NCI-H446 treated with DMSO at 0.1 percent for 48 hours (cell line): ENCODE measurements around the gene TIPARP.
"Not testable (repeated sequence)": the region's sequence is repeated elsewhere in the genome, so short reads cannot be mapped to it uniquely, and the experiment has no call there.

Experiments used
- DNase-seq: peaks from one replicate; lab custom pipeline; 2025; lab: John Stamatoyannopoulos, UW

TIPARP gene

DNA sequence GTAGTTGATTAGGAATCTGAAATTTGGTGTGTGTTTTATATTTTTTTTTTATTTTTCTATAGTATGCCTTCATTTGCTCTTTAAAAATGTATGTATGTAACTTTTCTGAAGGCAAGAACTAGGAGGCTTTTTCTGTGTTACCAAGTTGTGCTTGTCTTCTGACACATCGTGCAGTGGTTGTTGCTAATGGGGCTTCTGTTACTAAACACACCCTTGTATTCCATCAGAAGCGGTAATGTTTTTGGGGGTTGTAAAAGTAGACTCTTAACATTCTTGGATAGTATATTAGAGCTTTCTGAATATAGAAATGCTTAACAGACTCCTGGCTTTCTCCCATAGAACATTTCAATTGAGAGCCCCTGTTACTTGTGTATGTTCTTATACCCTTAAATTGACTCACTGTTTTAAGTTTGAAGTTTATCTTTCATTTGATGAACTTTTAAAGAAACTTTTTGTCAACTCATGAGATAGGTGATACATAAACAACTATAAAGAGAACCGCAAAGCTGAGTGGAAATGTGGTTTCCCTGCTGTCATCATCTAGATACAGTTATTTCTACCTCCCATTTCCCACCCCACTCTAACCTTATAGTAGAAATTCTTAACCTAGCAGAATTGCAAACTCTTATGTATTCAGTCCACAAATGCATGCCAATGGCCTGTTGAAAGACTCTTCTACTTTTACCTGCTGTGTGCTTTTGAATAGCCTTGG lies 2.5 kb downstream of the TIPARP start:
- DNase-seq, result no peak

DNA sequence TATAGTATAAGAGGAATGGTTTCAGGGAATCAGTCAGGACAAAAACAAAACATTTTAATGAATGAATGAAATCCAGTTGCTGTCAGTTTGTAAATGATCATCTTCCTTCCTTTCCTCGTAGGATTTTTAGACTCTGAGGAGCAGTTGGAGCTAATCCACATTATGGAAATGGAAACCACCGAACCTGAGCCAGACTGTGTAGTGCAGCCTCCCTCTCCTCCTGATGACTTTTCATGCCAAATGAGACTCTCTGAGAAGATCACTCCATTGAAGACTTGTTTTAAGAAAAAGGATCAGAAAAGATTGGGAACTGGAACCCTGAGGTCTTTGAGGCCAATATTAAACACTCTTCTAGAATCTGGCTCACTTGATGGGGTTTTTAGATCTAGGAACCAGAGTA lies 3.1 kb downstream of the TIPARP start:
- no peak for DNase-seq

DNA sequence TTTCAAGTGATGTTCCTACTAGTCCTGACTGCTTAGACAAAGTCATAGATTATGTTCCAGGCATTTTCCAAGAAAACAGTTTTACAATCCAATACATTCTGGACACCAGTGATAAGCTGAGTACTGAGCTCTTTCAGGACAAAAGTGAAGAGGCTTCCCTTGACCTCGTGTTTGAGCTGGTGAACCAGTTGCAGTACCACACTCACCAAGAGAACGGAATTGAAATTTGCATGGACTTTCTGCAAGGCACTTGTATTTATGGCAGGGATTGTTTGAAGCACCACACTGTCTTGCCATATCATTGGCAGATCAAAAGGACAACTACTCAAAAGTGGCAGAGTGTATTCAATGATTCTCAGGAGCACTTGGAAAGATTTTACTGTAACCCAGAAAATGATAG lies 3.8 kb downstream of the TIPARP start:
- DNase-seq, result no peak

DNA sequence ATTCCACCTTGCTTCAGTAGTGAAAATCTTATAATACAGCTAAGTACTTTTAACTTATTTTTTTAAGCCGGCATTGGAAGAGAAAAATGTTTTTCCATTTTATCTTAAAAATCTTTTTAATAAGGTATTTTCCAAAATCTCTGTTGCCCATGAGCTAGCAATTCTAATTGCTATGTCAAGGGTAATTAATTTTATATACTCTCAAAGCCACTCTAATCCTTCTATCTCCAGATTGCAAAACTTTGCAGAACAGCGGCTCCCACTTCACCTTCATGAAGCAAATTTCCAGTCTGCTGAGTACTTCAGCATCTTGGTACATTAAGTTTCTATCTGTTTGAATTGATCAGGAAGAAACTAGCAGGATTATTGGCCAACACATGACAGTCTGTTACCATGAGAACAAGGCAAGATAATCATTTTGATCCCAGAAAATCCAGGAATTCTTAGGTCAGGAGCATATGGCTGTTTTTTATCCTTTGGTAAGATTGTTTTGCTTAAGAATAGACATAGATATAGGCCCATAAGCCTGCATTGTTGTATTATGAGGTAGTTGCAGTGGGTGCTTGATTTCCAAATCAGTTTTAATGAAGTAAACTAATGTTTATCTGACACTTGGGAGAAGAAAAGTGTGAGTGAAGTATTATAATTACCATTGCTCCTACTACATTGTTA lies 6.0 kb downstream of the TIPARP start:
- no peak for DNase-seq

DNA sequence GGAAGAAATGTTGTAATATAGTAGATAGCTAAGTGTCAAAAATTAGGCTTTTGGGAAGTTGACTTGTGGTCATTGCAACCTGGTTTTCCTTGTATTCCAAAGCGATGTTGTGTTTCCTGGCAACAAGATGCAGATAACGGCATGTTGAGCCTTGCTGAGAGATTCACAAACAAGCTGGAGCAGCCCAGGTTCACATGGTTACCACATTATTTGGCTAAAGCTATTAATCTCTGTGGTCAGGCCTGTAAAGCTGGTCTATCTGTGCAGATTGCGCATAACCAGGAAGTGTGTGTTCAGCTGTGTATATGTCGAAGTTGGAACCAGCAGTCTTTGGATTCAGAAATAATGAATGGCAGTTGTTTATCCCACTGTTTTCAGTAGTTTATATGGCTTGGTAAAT lies 6.6 kb downstream of the TIPARP start:
- no peak for DNase-seq

DNA sequence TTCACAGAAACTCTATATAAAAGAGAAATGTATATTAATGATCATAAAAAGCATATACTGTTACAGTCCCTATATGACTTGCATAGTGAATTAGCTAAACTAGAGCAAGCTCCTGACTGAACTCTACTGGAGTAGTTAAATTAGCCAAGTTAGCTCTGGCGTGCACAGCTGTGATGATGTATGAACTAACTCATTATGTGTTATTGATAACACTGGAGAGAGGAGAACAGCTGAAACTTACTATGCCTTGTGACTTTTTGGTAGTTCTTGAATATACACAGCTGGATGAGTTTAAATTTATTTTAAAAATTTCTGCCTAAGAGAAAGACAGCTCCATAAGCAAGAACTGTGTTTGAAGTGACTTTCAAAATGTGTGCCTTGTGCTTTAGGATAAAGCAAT lies 8.1 kb downstream of the TIPARP start:
- DNase-seq, result no peak

DNA sequence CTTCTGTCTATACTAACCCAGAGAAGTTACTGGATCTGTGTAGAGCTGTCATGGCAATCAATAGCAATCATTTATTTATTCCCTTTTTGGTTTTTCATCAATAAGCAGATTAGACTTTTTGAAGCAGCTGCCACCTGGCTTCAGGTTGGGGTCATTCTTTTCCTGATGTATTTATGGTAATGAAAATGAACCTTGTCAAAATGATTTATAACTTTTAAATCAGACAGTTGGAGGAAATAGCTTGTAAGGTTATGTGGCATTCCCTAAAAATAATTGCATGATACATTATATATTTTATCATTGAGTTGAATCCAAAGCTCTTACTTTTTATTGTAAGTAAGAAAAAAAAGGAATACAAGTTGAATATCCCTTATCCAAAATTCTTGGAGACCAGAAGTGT lies 8.6 kb downstream of the TIPARP start:
- DNase-seq, result no peak

DNA sequence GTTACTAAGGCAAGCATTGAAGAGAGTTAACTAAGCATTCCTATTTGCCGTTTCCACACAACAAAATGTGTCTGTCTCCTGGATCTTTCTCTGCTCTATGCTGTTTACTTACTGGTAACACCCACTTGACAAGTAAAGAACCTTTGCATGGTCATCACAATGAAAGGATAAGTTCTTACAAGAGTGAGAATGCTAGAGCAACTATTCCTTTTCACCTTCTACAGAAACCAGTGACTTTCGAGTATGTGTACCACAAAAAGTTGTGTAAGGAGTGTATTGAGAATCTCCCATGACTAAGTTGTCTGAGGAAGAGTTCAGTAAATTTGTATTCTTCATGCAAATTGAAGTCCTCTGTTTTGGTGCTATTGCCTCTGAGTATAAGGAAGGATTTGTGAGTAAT lies 10.8 kb downstream of the TIPARP start:
- no peak for DNase-seq

DNA sequence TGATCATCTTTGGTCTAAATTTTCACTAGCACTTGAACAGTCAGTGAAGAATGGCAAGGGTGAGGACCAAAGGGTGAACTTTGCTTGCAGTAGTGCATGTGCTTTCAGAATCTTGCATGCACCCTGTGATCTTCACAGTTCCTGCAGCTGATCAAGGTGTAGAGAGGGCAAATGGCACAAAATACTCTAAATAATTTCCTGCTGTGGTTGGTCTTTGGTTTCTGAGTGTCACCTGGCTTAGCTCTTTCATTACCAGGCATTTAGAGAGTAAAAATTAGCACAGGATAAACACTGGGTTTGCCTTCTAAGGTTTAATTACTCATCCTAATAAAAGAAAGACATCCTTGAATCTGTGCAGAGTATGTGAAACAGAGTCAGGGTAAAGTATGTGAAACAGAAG lies 11.4 kb downstream of the TIPARP start:
- DNase-seq, result no peak

DNA sequence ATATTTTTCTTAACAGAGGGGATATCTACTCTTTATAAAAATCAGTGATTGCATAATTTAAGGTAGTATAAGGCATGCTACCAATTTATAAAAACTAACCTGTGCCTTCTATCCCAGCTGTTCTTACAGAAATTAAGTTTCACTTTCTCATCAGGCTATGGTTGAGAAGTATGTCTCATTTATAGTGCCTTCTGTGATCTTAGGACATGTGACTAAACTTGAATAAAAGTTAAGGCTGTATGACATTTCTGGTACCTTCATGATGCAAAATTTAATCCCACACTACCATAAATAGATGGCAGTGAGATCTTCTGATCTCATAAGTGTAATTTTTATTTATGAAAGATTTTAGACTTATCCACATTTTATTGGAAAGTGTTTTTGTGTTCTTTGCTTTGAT lies 12.6 kb downstream of the TIPARP start:
- no peak for DNase-seq

DNA sequence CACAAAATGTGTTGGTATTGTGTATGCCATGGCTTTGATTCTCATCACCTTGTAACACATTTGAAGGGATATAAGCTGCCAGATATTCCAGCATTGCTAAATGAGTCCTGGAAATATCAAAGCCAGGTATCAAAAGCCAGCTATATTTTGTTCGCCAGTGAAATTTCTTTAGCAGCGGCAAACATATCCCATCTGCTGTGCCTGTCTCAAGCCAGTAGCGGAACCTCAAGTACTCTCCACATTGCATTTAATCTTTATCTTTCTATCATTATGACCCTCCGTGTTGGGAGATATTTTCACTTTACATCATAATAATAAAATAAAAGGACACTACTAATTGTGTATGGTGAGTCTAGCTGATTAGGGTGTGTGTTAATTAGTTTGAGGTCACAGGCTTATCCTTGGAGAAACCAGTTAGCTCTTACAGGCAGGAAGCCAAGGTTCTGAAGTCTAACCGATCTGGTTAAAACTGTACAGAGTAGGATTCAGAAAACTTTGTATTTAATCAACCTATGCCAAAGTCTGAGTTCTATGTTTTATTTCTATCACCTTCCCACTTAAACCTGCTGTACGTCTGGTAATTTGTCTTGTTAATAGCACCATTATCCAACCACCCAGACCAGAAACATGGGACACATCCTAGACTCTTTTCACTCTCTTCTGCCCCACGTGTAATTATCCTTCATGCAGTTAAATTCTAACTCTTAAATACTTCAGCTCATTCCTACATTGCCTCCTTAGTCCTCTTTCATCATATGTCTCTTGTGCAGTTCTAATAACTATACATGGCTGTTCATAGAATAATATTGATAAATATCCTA lies 14.5 kb downstream of the TIPARP start:
- DNase-seq, result peak; percentile 29

DNA sequence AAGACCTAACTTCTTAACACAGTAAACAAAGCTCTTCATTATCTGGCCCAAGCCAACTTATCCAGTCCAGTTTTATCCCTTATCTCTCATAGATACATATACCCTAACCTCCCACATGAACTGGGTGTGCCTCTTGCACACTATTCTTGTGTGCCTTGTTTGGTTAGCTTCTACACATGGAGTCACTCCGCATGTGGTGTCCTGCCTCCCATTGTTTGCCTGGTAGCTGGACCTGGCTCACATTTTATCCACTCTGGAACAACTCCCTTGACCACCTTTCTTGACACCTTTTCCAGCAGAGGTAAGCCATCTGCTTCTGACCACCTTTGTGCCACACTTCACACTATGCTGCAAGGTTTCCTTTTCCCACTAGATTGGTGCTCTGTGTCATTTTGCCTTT lies 15.2 kb downstream of the TIPARP start:
- no peak for DNase-seq

DNA sequence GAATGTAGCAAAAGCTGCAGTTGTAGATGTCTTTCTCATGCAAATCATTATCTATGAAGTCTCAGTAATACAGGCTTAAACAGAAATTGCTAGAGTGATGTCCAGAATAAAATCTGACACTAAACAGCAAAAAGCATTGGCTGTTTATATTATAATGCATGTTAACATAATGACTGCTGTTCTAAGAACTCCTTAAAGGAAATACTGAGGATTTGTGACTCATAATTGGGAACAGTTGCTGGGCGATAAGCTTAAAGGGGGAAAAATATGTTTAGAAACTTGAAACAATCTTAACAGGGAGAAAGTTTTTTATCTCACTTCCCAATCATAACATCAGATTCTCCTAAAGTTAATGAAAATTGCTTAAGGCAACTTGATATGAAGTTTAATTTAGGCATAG lies 17.5 kb downstream of the TIPARP start:
- no peak for DNase-seq

DNA sequence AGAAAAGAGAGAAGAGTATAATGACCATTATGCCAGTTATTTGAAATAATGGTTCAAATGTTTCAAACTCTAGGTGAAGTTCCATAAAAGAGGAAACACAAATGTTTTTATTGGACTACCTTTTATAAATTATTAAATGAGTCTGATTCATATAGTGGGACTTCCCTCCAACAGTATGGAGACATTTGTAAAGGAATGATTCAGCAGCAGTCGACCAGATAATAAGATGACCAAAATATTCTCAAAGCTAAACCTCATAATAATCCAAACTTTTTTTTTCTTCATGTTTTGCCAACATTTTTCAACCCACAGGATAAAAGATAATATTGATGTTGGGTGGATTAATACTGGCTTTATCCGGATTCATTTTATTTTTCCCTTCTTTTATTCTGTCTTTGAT lies 18.8 kb downstream of the TIPARP start:
- no peak for DNase-seq

DNA sequence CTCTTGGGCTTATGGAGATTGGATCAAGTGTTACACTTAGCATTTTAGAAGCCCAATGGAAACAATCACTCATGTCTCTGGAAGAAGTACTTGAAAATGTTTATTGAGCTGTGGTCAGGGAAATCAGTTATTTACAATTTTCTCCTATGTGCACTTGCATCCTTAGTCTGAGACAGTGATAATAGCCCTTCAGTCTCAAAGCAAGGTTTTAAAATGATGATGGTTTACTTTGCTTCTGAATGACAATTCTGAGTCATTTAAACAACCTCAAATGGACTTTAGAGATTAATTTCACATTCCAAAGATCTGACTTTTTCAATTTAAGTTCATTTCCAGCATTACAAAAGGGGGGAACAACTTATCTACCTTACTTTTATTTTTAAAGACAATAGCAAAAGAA lies 20.1 kb downstream of the TIPARP start:
- DNase-seq, result no peak

DNA sequence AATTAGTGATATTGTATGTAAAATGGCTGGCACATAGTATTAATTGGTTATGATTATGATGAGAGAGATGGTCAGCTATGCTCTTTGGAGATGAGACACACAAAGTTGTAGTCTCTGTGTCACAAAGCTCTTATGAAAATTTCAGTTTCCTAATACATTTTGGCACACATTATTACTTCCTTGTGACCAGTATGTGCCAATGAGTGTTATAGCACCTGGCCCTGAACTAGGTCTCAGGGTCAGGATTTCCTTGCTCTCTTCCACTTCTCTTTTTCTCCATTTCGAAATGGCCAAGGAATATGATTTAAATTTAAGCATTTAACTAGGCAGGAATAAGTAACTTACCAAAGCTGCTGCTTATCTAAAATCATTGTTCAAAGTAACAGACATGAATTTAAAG lies 28.0 kb downstream of the TIPARP start:
- DNase-seq, result no peak

DNA sequence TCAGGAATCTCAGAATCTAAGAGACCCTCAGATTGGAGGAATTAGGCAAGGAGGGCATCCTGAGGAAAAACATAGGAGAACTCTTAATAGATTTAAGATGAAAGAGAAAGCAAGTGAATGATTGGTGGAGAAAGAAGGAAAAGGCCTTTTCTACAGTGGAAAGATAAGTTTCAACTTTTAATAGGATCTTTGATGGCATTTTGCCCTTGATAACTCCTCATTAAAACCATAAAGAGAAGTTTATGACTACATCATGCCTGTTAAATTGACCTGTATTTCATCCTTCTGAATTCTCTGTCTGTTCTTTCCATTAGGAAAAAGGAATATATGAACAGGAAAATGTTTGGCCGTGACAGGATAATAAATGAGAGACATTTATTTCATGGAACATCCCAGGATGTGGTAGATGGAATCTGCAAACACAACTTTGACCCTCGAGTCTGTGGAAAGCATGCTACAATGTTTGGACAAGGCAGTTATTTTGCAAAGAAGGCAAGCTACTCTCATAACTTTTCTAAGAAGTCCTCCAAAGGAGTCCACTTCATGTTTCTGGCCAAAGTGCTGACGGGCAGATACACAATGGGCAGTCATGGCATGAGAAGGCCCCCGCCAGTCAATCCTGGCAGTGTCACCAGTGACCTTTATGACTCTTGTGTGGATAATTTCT lies 30.1 kb downstream of the TIPARP start:
- no peak for DNase-seq

DNA sequence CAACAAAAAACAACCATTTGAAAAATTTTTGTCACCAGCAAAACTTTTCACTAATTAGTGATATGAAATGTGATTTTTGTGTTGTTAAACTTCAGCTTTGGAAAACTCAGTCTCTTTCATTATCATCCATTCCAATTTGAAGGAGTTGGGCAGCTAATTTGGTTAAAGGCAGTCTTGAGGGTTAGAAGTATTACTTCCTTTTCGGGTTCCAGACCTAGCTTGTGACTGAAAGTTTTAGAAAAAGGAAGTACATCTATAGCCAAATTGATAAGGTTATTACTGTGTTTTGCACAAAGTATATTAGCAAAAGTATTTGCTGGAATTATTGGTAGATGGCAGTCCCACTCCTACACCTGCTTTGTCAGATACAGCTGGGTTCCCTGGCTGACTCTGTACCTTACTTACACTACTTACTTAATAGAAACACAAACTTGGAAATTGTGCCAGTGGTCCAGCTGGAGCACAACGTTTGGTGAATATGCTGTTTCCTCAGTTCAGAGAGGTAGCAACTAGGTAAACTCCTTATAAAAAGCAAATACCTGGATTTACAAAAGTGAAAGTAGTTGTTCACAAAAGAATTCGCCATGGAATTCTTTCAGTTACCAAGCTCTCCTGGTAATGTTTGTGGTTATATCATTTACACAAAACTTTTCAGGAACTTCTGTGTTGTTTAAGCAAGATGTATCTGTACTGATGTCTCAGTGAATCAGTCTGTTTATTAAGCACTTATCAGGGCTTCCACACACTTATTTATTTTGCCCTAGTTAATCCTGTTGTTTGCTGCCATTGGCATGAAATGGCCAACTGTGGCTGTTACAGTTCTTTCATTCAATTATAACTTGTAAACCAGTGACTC lies 31.6 kb downstream of the TIPARP start:
- no peak for DNase-seq

DNA sequence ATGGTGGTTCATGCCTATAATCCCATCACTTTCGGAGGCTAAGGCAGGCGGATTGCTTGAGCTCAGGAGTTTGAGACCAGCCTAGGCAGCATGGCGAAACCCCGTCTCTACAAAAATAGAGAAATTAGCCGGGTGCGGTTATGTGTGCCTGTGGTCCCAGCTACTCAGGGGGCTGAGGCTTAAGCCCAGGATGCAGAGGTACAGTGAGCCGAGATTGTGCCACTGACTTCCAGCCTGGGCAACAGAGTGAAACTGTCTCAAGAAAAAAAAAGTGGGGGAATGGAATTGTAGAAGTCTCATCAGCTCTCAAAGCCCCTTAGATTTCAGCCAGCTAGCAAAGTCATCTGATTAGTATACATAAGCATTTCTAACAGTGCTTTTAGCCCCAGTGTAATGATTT lies 33.2 kb downstream of the TIPARP start:
- no peak for DNase-seq

DNA sequence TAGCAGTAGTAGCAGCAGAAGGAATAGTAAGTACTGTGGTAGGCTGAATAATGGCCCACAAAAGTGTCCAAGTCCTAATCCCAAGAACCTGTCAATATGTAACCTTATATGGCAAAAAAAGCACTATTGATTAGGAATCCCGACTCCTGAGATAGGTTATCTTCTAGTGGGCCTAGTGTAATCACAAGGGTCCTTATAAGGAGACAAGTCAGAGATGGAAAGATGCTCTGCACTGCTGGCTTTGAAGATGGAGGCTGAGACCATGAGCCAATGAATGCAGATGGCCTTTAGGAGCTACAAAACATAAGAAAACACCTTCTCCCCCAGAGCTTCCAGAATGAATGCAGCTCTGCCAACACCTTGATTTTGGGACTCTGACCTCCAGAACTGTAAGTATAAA lies 36.0 kb downstream of the TIPARP start:
- no peak for DNase-seq

DNA sequence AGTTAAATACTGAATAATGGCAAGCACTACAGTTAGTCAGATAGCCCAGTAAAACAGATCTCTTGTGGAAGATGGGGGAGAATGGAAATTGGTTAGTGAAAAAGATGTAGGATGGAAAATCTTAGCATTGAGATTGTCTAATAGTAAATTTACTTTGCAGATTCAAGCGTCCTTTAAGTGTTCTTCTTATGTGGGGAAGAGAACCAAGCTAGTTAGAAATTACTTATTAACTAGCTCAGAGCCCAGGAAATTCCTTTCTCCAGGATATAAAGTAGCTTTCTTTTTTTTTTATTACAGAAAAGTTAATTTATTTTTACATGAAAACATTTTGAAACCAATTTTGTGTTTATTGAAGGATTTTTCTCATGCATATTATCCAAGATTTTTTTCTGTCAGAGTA lies 36.7 kb downstream of the TIPARP start:
- DNase-seq, result no peak

DNA sequence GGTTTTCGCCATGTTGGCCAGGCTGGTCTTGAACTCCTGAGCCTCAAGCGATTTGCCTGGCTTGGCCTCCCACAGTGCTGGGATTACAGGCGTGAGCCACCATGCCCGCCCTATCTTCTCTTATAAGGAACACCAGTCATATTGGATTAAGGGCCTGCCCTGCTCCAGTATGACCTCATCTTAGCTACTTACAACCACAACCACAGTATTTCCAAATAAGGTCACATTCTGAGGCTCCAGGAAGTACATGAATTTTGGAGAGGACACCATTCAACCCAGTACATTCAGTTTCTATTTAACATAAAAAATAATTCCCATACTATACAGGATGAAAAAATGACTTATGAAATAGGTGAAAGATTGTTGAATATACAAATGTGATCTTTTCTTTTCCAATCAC lies 37.6 kb downstream of the TIPARP start:
- not testable (repeated sequence) for DNase-seq
